Inferior parietal cortex (tissue), 1 donor: ENCODE results near the gene CERKL.

Experiments
- DNase-seq: peaks from one replicate; pipeline ENCODE4 v3.0.0-alpha.2; 2016; ENCODE audit errors: extremely low spot score

The CERKL gene

GRCh38 chr2:181575024-181575649 is 81.8 kb downstream of the CERKL start:
- no peak for DNase-seq

DNA sequence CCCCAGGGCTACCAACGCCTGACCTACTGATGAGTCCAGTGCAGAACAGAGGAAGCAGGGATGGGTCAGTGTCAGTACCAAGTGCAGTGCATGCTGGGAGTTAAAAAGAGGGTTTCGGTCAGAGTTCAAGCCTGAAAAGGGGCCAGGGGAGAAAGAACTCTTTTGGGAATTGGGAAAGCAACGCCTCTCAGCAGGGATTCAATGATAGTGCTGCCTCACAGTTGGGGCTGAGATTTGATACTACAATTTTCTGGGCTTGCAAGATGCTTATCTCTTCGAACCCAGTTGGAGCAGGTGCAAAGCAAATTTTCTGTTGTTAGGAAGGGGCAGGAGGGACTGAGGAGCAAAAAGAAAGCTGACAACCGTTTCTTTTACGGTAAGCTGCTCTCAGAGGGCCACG is 82.6 kb downstream of the CERKL start:
- DNase-seq: no peak

- DNase-seq: no peak
Measured at GRCh38 chr2:181573140-181573736, 83.7 kb downstream of the CERKL start.

DNA sequence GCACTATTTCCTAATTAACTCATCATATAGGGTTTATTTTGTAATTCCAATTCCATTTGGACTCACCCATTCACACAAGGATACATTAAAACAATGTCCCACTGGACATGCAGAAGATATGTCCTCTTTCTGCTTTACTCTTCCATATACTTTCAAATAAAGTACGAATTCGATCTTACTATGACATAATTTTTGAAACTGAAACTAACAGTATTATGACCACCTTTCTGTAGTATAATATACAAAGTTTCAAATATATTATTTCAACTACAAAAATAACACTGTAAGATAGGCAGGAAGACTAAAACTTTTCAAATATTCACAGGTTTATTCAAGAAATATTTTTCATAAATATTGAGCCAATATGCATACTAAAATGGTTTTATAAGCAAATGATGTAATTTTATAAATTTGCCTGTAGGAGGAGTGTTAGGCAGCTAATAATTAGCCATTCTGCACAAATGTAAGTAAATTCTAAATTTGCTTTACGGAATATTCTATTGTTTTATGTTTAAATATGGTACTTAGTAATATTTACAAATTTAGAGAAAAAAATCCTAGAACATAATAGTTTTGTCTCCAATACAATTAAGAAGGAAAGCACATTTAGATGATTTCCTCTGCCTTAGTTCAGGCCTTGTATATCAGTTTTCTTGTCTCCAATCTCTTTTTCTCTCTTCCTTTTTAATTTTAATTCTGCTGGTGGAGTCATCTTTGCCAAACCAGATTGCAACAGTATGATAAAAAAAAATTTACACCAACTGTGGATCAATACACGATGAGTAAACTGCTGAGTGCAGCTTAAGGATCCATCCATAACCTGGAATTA is 85.9 kb downstream of the CERKL start:
- DNase-seq: no peak

GRCh38 chr2:181570059-181570458 is 86.8 kb downstream of the CERKL start:
- no peak for DNase-seq

GRCh38 chr2:181566334-181567032 is 90.4 kb downstream of the CERKL start:
- DNase-seq: no peak

DNA sequence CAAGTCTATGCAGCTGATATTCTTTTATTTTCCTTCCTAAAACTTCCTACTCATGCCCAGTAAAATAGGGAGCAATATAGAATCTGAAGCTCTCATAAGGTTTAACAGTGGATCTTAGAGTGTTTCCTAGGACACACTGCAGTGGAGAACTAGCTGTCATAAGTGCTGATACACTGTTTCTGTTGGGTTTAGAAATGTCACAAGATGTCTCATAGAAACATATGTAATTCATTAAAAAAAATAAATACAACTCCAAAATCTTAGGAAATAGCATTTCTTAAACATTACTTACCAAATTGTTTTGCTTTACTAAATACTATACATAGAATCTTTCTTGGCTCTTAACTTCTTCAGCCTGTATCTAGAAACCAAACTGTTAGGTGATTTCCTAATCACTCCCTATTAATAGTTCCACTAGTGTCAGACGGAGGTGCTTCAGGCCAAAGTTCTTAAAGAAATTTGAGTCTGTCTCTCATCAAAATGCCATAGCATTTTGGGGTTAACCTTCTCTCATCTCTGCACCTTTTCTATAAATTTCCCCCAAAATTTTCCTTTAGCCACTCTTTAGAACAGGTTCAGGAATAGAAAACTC is 93.7 kb downstream of the CERKL start:
- no peak for DNase-seq

- no peak for DNase-seq
Measured at GRCh38 chr2:181558371-181558770, 98.5 kb downstream of the CERKL start.

- DNase-seq: no peak
Measured at GRCh38 chr2:181554061-181554830, 102.7 kb downstream of the CERKL start.

DNA sequence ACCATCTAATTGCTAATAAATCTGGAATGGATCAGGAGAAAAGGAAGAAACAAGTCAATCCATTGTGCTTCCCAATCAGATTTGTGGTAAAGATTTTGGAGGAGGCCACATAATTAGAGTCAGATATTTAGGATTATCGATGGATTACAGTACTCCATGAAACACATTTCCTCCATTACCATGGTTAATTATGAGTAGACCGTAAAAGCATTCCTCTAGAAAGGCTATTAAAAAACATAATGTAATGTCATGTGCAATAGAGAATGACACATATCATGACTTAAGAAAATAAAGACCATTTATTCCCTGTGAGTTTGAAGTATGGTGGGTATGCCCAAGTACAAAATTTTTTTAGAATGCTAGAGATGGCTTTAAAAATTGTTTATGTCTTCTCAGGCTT is 103.7 kb downstream of the CERKL start:
- no peak for DNase-seq

DNA sequence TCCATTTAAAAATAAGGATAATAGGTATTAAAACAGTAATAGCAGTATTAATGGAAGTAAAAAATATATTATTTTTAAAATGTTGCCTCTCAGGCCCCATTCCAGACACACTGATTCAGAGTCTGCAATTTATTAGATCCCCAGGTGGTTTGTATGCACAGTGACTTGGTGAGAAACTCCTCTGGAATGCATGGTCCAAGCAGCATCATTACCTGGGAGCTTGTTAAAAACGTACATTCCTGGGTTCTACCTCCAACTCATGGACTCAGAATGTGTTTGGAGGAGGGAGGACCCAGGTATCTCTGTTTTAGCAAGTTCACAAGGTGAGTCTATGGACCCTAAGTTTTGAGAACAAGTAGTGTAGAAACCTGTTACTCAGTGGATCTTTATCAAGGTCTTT is 104.1 kb downstream of the CERKL start:
- DNase-seq: no peak

DNA sequence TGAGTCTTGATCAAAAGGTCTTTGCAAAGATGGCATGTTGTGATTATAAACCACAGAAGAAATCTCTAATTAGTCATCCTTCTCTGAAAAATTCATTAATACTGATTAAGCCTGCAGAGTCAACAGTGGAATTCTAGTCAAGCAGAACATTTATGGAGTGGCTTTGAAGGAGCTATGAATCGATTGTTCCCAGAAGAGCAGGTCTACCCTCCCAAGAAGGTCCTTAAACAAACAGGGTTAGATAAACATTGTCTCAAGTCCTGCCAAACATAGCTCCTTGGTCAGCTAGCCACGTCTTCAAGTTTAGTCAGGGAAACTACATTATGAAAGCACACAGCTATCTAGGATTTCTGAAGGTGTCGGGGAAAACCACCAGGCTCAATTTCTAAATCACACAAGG is 110.8 kb downstream of the CERKL start:
- DNase-seq: no peak

DNA sequence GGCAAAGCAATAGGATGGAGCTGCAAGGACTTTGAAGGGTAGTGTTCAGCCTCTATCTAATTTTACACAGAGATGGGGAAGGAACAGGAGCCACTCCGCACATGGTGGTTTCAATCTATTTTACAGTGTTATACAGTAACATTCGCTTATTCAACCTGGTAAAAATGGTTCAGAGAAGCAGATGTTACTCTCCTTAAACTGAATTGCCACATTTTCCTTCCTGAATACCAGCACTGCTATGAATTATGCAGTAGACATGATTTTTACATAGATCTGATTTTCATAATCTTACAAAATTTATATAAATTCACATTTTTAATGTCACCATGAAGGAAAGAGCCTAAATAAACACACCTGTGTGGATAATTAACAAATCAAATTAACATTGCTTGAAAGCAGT is 114.7 kb downstream of the CERKL start:
- DNase-seq: no peak

- no peak for DNase-seq
Measured at GRCh38 chr2:181540421-181540820, 116.5 kb downstream of the CERKL start.

DNA sequence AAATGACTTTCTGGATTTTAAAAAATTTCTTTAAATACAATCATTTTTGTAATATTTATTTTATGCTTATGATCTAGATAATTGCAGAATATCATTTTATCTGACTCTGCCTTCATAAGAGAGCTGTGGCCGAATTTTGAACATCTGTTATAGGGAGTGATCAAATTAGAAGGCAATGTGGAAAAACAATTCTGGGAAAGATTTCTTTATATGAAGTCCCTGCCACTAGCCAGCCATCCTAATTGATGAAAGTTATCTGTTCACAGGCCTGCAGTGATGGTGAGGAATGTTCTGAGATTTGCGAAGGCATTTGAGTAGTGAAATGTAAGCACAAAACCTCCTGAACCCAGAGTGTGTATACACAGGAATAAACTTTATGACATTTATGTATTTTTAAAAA is 120.2 kb downstream of the CERKL start:
- DNase-seq: no peak

GRCh38 chr2:181528441-181528840 is 128.5 kb downstream of the CERKL start:
- no peak for DNase-seq

DNA sequence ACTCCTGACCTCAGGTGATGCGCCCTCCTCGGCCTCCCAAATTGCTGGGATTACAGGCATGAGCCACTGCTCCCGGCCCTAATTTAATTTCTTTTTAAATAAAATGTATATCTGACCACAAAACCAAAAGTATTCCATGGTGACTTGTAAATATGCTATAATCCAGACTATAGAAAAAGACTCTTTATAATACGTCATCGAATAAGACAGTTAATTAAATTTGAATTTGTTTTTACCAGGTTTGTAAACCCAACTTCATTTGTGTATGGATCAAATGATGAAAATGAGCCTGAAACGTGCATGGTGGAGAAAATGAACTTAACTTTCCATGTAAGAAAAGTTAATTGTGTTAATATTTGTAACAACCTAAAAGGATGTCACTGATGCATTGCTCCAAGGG is 129.8 kb downstream of the CERKL start:
- DNase-seq: no peak

DNA sequence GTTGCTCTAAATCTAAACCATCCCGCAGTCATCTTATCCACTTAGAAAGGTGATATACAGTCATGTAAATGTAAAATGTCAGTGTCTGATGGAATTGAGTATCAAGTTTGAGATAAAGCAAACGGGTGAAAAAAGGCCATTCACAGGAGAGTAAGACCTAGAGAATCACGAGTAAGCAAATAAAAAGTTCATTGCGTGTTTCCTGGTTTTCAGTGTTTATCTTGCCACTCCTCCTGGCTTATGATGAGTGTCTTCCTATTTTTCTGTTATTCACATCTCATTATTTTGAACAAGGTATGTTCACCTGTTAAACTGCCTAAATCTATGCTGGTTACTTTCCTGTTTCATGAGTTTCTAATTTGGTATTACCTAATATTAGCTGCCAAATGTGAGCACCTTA is 130.9 kb downstream of the CERKL start:
- no peak for DNase-seq

- DNase-seq: no peak
Measured at GRCh38 chr2:181523756-181524155, 133.1 kb downstream of the CERKL start.

DNA sequence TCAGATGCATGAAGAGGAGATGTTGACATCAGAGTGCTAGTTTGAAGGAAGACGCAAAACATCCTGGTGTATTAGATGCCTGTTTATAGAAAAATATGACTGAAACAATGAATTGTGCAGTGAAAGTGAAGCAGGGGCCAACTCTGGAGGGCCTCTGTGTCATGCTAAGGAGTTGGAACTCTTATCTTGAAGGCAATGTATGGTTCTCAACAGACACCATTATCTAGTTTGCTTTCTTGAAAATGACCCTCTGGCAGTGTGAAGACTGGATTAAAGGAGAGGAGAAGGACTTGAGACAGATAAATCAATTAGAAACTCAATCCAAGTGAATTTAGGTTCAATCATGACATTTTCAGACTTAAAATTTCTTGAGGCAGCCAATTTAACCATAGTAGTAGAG is 136.7 kb downstream of the CERKL start:
- no peak for DNase-seq

- DNase-seq: no peak
Measured at GRCh38 chr2:181517685-181518301, 139.1 kb downstream of the CERKL start.
